ENCODE data around the gene CTIF.

The CTIF gene

DNA sequence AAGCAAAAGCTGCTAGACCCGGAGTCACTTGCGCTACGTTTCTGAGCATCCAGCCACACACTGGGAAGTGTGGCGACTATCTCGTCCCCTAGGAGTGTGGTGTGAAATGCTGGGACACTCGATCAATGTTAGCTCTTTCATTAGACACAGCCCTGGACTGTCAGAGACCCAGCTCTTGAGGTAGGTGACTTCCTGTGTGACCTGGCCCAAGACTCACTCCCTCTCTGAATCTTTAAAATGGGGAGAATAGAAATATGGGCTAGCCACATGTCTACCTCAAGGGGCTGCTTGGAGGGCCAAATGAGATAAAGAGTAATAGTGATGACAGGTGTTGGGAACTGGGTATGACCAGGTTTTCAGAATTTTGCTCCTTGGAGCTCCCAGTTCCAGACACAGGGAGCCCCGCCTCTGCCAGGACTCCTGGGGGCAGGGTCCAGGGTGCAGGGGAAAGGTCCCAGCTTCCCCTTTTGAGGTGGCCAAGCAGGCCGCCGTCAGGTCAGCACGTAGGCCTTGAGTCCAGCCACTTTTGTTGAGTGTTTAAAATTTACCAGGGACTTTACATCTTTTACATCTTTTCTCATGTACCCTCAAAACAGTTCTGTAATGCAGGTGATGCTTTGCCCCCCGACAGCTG, 36.0 kb downstream of the CTIF start:
- Histone ChIP-seq H3K79me1 (ENCODE audit: low read depth, low read length) (peaks cover 2% of the 10 kb centered on the region), H4K8ac (ENCODE audit: low read depth, low read length) (no peak overlapping the region), H3K18ac (ENCODE audit: low read length) (no peak overlapping the region), H4K91ac (ENCODE audit: low read depth, low read length, poor library complexity) (no peak overlapping the region), H3K14ac (ENCODE audit: low read length) (no peak overlapping the region), H3K23ac (ENCODE audit: low read depth, low read length, poor library complexity) (no peak overlapping the region), H3K36me3 (replicated peaks in 1 of 2; ENCODE audit: control insufficient read depth in 2 of 2, insufficient read depth in 2 of 2, low read length in 2 of 2) (peaks cover 0 to 2% of the 10 kb centered on the region in 2 donors), H3K4me2 (ENCODE audit: insufficient read depth, low read length, poor library complexity, severe bottlenecking) (no peak overlapping the region), H3K27me3 (ENCODE audit: control insufficient read depth in 3 of 3, insufficient read depth in 3 of 3, low read depth in 1 of 3, low read length in 3 of 3) (no peaks in the 10 kb centered on the region), H3K4me3 (ENCODE audit: low read length in 2 of 2) (no peak overlapping the region), H3K27ac (replicated peaks; ENCODE audit: low read length) (no peak overlapping the region), H2BK120ac (ENCODE audit: low read depth, low read length) (no peak overlapping the region), H2BK12ac (ENCODE audit: low read length) (no peak overlapping the region), H2AK5ac (ENCODE audit: low read depth, low read length) (no peak overlapping the region), H2BK5ac (ENCODE audit: low read length) (no peak overlapping the region), H2BK15ac (ENCODE audit: low read length) (no peak overlapping the region), H3K4me1 (ENCODE audit: control insufficient read depth in 2 of 2, insufficient read depth in 1 of 2, low read depth in 1 of 2, low read length in 2 of 2) (peaks cover 5 to 12% of the 10 kb centered on the region in 2 donors), H3K4ac (ENCODE audit: low read length) (no peak overlapping the region), H3K9me3 (replicated peaks in 1 of 2; ENCODE audit: control insufficient read depth in 2 of 2, insufficient read depth in 1 of 2, low read depth in 1 of 2, low read length in 2 of 2) (peaks cover 0 to 3% of the 10 kb centered on the region in 2 donors), H3K9ac (ENCODE audit: low read depth, low read length, poor library complexity) (no peak overlapping the region), H2AFZ (ENCODE audit: low read length) (no peak overlapping the region)
- WGBS, 2 donors (ENCODE audit: extremely low coverage in 2 of 2, insufficient read length in 2 of 2, insufficient replicate concordance in 1 of 2) = no CpG with 5 or more reads among the region's 11 CpGs
- no peak for DNase-seq (ENCODE audit: low spot score)

DNA sequence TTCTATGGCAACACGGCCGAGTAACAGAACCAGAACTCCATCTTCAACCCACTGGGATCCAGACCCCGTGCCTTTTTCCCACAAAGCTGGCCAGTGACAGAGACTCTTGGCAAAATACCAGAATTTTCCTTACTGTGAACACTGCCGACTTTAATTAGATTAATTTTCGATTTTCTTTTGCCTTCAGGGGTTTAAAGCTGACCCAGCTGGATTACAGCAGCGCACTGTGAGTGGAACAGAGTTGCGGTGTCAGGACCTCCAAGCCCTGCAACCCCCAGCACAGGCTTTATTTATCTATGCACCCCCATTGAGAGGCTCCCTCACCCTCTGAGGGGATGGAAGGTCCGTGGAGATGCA, 36.4 kb downstream of the CTIF start:
- peaks cover 0 to 3% of the 10 kb centered on the region in 2 donors for H3K9me3 ChIP-seq (replicated peaks in 1 of 2; ENCODE audit: control insufficient read depth in 2 of 2, insufficient read depth in 1 of 2, low read depth in 1 of 2, low read length in 2 of 2)
- no peak overlapping the region for H2AFZ ChIP-seq (ENCODE audit: low read length)
- H3K4me1 ChIP-seq (ENCODE audit: control insufficient read depth in 2 of 2, insufficient read depth in 1 of 2, low read depth in 1 of 2, low read length in 2 of 2) = peaks cover 5 to 9% of the 10 kb centered on the region in 2 donors
- H3K36me3 ChIP-seq (replicated peaks in 1 of 2; ENCODE audit: control insufficient read depth in 2 of 2, insufficient read depth in 2 of 2, low read length in 2 of 2) = peaks cover 0 to 2% of the 10 kb centered on the region in 2 donors
- peaks cover 2% of the 10 kb centered on the region for H3K79me1 ChIP-seq (ENCODE audit: low read depth, low read length)
- no peak overlapping the region for H3K27ac ChIP-seq (replicated peaks; ENCODE audit: low read length)
- H4K91ac ChIP-seq (ENCODE audit: low read depth, low read length, poor library complexity) = no peak overlapping the region
- no peak overlapping the region for H3K4me2 ChIP-seq (ENCODE audit: insufficient read depth, low read length, poor library complexity, severe bottlenecking)
- no peak overlapping the region for H3K9ac ChIP-seq (ENCODE audit: low read depth, low read length, poor library complexity)
- no peak overlapping the region for H3K23ac ChIP-seq (ENCODE audit: low read depth, low read length, poor library complexity)
- no peak overlapping the region for H2BK12ac ChIP-seq (ENCODE audit: low read length)
- H3K14ac ChIP-seq (ENCODE audit: low read length) = no peak overlapping the region
- peak overlapping the region; percentile 33 for H2BK5ac ChIP-seq (ENCODE audit: low read length)
- no peak overlapping the region for H3K4me3 ChIP-seq (ENCODE audit: low read length in 2 of 2)
- no peaks in the 10 kb centered on the region for H3K27me3 ChIP-seq (ENCODE audit: control insufficient read depth in 3 of 3, insufficient read depth in 3 of 3, low read depth in 1 of 3, low read length in 3 of 3)
- no peak overlapping the region for H2AK5ac ChIP-seq (ENCODE audit: low read depth, low read length)
- no peak overlapping the region for H2BK120ac ChIP-seq (ENCODE audit: low read depth, low read length)
- H2BK15ac ChIP-seq (ENCODE audit: low read length) = no peak overlapping the region
- no peak overlapping the region for H3K4ac ChIP-seq (ENCODE audit: low read length)
- H3K18ac ChIP-seq (ENCODE audit: low read length) = no peak overlapping the region
- H4K8ac ChIP-seq (ENCODE audit: low read depth, low read length) = no peak overlapping the region
- DNase-seq (ENCODE audit: low spot score) = no peak
- no CpG with 5 or more reads among the region's 8 CpGs for WGBS, 2 donors (ENCODE audit: extremely low coverage in 2 of 2, insufficient read length in 2 of 2, insufficient replicate concordance in 1 of 2)

DNA sequence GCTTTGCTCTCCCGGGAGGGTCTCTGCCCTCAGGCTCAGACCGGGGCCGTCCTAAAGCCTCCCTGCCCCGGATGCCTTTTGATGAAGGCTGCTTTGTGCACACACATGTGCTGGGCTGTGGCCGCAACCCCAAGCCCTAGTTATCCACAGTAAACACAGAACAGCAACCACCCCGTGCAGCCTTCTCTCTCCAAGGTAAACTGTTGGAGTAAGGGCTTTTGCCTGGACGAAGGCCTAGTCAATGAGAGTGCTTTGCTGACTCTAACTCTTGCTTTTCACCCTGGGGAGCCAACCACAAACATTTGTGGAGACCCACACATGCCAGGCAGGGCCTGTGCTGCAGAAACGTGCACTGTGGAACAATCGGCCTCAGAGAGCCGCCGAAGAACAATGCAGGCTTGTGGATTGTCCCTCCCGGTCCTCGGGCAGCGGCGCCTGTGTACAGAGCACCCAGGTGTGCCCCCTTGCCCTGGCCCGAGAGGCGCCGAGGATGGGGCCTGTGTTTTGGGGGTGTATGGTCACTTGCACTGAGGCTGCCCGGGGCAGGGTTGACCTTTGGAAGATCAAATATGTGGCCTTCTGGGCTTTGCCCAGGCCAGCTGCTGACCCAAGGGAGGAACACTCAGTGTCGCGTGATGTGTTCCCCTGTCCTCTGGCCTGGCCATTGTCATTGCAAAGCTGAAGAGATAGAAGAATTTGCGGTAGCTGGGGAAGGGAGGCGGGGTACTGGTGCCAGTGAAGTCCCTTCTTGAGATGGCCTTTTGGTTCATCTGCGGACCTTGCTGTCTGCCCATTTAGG, 37.0 kb downstream of the CTIF start:
- Histone ChIP-seq H2BK120ac (ENCODE audit: low read depth, low read length) (no peak overlapping the region), H3K27me3 (ENCODE audit: control insufficient read depth in 3 of 3, insufficient read depth in 3 of 3, low read depth in 1 of 3, low read length in 3 of 3) (no peaks in the 10 kb centered on the region), H4K8ac (ENCODE audit: low read depth, low read length) (no peak overlapping the region), H4K91ac (ENCODE audit: low read depth, low read length, poor library complexity) (no peak overlapping the region), H3K23ac (ENCODE audit: low read depth, low read length, poor library complexity) (peak overlapping the region; percentile 14), H3K79me1 (ENCODE audit: low read depth, low read length) (peaks cover 2% of the 10 kb centered on the region), H3K4me1 (ENCODE audit: control insufficient read depth in 2 of 2, insufficient read depth in 1 of 2, low read depth in 1 of 2, low read length in 2 of 2) (peaks cover 5 to 10% of the 10 kb centered on the region in 2 donors), H3K9me3 (replicated peaks in 1 of 2; ENCODE audit: control insufficient read depth in 2 of 2, insufficient read depth in 1 of 2, low read depth in 1 of 2, low read length in 2 of 2) (peaks cover 0 to 3% of the 10 kb centered on the region in 2 donors), H3K36me3 (replicated peaks in 1 of 2; ENCODE audit: control insufficient read depth in 2 of 2, insufficient read depth in 2 of 2, low read length in 2 of 2) (peaks cover 0 to 2% of the 10 kb centered on the region in 2 donors), H3K18ac (ENCODE audit: low read length) (peak overlapping the region; percentile 37), H3K14ac (ENCODE audit: low read length) (no peak overlapping the region), H2BK12ac (ENCODE audit: low read length) (no peak overlapping the region), H3K27ac (replicated peaks; ENCODE audit: low read length) (no peak overlapping the region), H3K4me2 (ENCODE audit: insufficient read depth, low read length, poor library complexity, severe bottlenecking) (no peak overlapping the region), H3K9ac (ENCODE audit: low read depth, low read length, poor library complexity) (peak overlapping the region; percentile 44), H3K4ac (ENCODE audit: low read length) (no peak overlapping the region), H2BK5ac (ENCODE audit: low read length) (peak overlapping the region; percentile 33), H2AFZ (ENCODE audit: low read length) (no peak overlapping the region), H3K4me3 (ENCODE audit: low read length in 2 of 2) (no peak overlapping the region), H2AK5ac (ENCODE audit: low read depth, low read length) (no peak overlapping the region), H2BK15ac (ENCODE audit: low read length) (no peak overlapping the region)
- no CpG with 5 or more reads among the region's 24 CpGs for WGBS, 2 donors (ENCODE audit: extremely low coverage in 2 of 2, insufficient read length in 2 of 2, insufficient replicate concordance in 1 of 2)
- no peak for DNase-seq (ENCODE audit: low spot score)

DNA sequence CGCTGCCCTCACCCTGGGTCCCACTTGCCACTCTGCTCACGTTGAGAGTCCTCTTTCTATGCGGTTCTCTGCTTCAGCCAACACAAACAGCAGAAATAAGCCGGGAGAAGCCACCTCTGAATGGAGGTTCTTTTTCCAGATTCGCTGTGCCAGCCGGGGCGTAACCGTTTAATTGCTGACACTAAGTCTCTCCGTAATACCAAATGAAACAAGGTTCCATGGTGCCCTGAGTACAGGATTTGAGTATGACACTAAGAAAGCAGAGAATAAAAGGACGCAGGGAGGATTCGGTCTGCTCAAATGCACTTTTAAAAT, 37.6 kb downstream of the CTIF start:
- H3K4me2 ChIP-seq (ENCODE audit: insufficient read depth, low read length, poor library complexity, severe bottlenecking) = no peak overlapping the region
- no peak overlapping the region for H2BK12ac ChIP-seq (ENCODE audit: low read length)
- no peak overlapping the region for H2AK5ac ChIP-seq (ENCODE audit: low read depth, low read length)
- WGBS, 2 donors (ENCODE audit: extremely low coverage in 2 of 2, insufficient read length in 2 of 2, insufficient replicate concordance in 1 of 2) = no CpG with 5 or more reads among the region's 11 CpGs
- H3K27me3 ChIP-seq (ENCODE audit: control insufficient read depth in 3 of 3, insufficient read depth in 3 of 3, low read depth in 1 of 3, low read length in 3 of 3) = no peaks in the 10 kb centered on the region
- peaks cover 2% of the 10 kb centered on the region for H3K79me1 ChIP-seq (ENCODE audit: low read depth, low read length)
- no peak overlapping the region for H3K18ac ChIP-seq (ENCODE audit: low read length)
- H3K23ac ChIP-seq (ENCODE audit: low read depth, low read length, poor library complexity) = no peak overlapping the region
- H3K4ac ChIP-seq (ENCODE audit: low read length) = no peak overlapping the region
- H2BK120ac ChIP-seq (ENCODE audit: low read depth, low read length) = no peak overlapping the region
- no peak overlapping the region for H4K8ac ChIP-seq (ENCODE audit: low read depth, low read length)
- H2BK5ac ChIP-seq (ENCODE audit: low read length) = peak overlapping the region; percentile 33
- no peak overlapping the region for H3K27ac ChIP-seq (replicated peaks; ENCODE audit: low read length)
- H3K14ac ChIP-seq (ENCODE audit: low read length) = no peak overlapping the region
- H3K36me3 ChIP-seq (replicated peaks in 1 of 2; ENCODE audit: control insufficient read depth in 2 of 2, insufficient read depth in 2 of 2, low read length in 2 of 2) = peaks cover 0 to 2% of the 10 kb centered on the region in 2 donors
- H2AFZ ChIP-seq (ENCODE audit: low read length) = no peak overlapping the region
- peaks cover 8 to 13% of the 10 kb centered on the region in 2 donors for H3K4me1 ChIP-seq (ENCODE audit: control insufficient read depth in 2 of 2, insufficient read depth in 1 of 2, low read depth in 1 of 2, low read length in 2 of 2)
- no peak overlapping the region for H3K4me3 ChIP-seq (ENCODE audit: low read length in 2 of 2)
- peaks cover 0 to 3% of the 10 kb centered on the region in 2 donors for H3K9me3 ChIP-seq (replicated peaks in 1 of 2; ENCODE audit: control insufficient read depth in 2 of 2, insufficient read depth in 1 of 2, low read depth in 1 of 2, low read length in 2 of 2)
- no peak overlapping the region for H2BK15ac ChIP-seq (ENCODE audit: low read length)
- no peak overlapping the region for H4K91ac ChIP-seq (ENCODE audit: low read depth, low read length, poor library complexity)
- no peak overlapping the region for H3K9ac ChIP-seq (ENCODE audit: low read depth, low read length, poor library complexity)
- DNase-seq (ENCODE audit: low spot score) = no peak
